HepG2 (cell line): ENCODE data around the gene ZFP14. TPM values are rescaled to one million over a fixed set of nuclear protein-coding genes. Genes with fewer than 3 reads are reported as not detected.

Experiments
- AHR ChIP-seq: IDR thresholded peaks from 2 replicates; pipeline ENCODE4 v1.6.1; 2018; ENCODE audit warnings: missing genetic modification reagents, missing compliant biosample characterization
- FUBP1 ChIP-seq: sonication (generic); formaldehyde crosslinking; IDR thresholded peaks from 2 replicates; pipeline ENCODE4 v1.5.1; 2020; ENCODE audit warnings: missing genetic modification reagents, mild to moderate bottlenecking, borderline replicate concordance
- GABPB1 ChIP-seq: IDR thresholded peaks from 2 replicates; pipeline ENCODE4 v1.6.1; 2016; ENCODE audit warnings: mild to moderate bottlenecking, missing genetic modification reagents, moderate library complexity, missing compliant biosample characterization
- GTF3A ChIP-seq: sonication (generic); formaldehyde crosslinking; conservative IDR thresholded peaks from 2 replicates; pipeline ENCODE4 v1.4.0; 2020; ENCODE audit warnings: mild to moderate bottlenecking, missing genetic modification reagents
- HDAC1 ChIP-seq: sonication (generic); formaldehyde crosslinking; IDR thresholded peaks from 2 replicates; pipeline ENCODE4 v1.5.1; 2020; ENCODE audit warnings: mild to moderate bottlenecking, missing genetic modification reagents
- HMGA1 ChIP-seq: sonication (generic); formaldehyde crosslinking; conservative IDR thresholded peaks from 2 replicates; pipeline ENCODE4 v1.4.0; 2020; ENCODE audit warnings: missing genetic modification reagents
- HOXA9 ChIP-seq: sonication (generic); formaldehyde crosslinking; IDR thresholded peaks from 2 replicates; pipeline ENCODE4 v1.8.1; 2022; ENCODE audit warnings: missing genetic modification reagents, mild to moderate bottlenecking, moderate library complexity, borderline replicate concordance
- KLF9 ChIP-seq: IDR thresholded peaks from 2 replicates; pipeline ENCODE4 v1.6.1; 2016; ENCODE audit warnings: low read depth
- MAF1 ChIP-seq: sonication (generic); formaldehyde crosslinking; IDR thresholded peaks from 2 replicates; pipeline ENCODE4 v1.5.0; 2020; ENCODE audit warnings: missing genetic modification reagents, borderline replicate concordance
- NFKB2 ChIP-seq: sonication (generic); formaldehyde crosslinking; IDR thresholded peaks from 2 replicates; pipeline ENCODE4 v1.4.0; 2020; ENCODE audit warnings: missing genetic modification reagents, borderline replicate concordance
- RBAK ChIP-seq: sonication (generic); formaldehyde crosslinking; IDR thresholded peaks from 2 replicates; pipeline ENCODE4 v1.5.1; 2020; ENCODE audit warnings: mild to moderate bottlenecking, missing genetic modification reagents
- SMARCE1 ChIP-seq: fragments of 450-650 bp; IDR thresholded peaks from 2 replicates; pipeline ENCODE4 v1.6.1; 2017; ENCODE audit warnings: borderline replicate concordance
- XBP1 ChIP-seq: sonication (generic); formaldehyde crosslinking; IDR thresholded peaks from 2 replicates; pipeline ENCODE4 v1.5.0; 2020; ENCODE audit warnings: missing genetic modification reagents
- ZNF225 ChIP-seq: sonication (generic); formaldehyde crosslinking; IDR thresholded peaks from 2 replicates; pipeline ENCODE4 v1.4.0; 2020; ENCODE audit warnings: mild to moderate bottlenecking, missing genetic modification reagents
- ZNF33A ChIP-seq: sonication (generic); formaldehyde crosslinking; IDR thresholded peaks from 2 replicates; pipeline ENCODE4 v1.5.1; 2020; ENCODE audit warnings: missing genetic modification reagents, mild to moderate bottlenecking, moderate library complexity, borderline replicate concordance
- ZNF746 ChIP-seq: sonication (generic); formaldehyde crosslinking; IDR thresholded peaks from 2 replicates; pipeline ENCODE4 v1.8.0; 2022; ENCODE audit warnings: mild to moderate bottlenecking, missing genetic modification reagents
- polyA plus RNA-seq, 8 experiments: library from polyadenylated mRNA; depleted of rRNA in 3 of 8; stranded (reverse) in 7 of 8; unstranded in 1 of 8; fragments of >200 nt; fragmentation: Illumina TruSeq in 4 of 8; extraction: Trizol in 4 of 8; gene quantifications; 2 replicates each; pipeline versions ENCODE4 v1.2.1 to v1.2.3, GENCODE V29; 2011 to 2016; ENCODE audit warnings: low read depth in 4 of 8, missing spikeins in 1 of 8, mixed read lengths in 1 of 8; ENCODE audit not compliant: insufficient read depth in 1 of 8
- total RNA-seq, 5 experiments: library from RNA; depleted of rRNA; stranded (reverse); fragments of >200 nt; fragmentation: Illumina TruSeq; extraction: Trizol; gene quantifications; 2 replicates each; pipeline ENCODE4 v1.2.3, GENCODE V29; 2016; ENCODE audit warnings: low read depth in 1 of 5
- TF ChIP-seq, protein P1 (sequence below): sonication (generic); formaldehyde crosslinking; IDR thresholded peaks from 2 replicates; pipeline ENCODE4 v1.4.0; 2020; ENCODE audit warnings: missing genetic modification reagents
- TF ChIP-seq, protein P2 (sequence below): sonication (generic); formaldehyde crosslinking; IDR thresholded peaks from 2 replicates; pipeline ENCODE4 v1.5.0; 2020; ENCODE audit warnings: missing genetic modification reagents
- TF ChIP-seq, protein P3 (sequence below): sonication (generic); formaldehyde crosslinking; IDR thresholded peaks from 2 replicates; pipeline ENCODE4 v1.5.0; 2020; ENCODE audit warnings: mild to moderate bottlenecking, missing genetic modification reagents, borderline replicate concordance
- TF ChIP-seq, protein P4 (sequence below): sonication (generic); formaldehyde crosslinking; IDR thresholded peaks from 2 replicates; pipeline ENCODE4 v1.5.0; 2020; ENCODE audit warnings: missing genetic modification reagents, mild to moderate bottlenecking, borderline replicate concordance

Gene ZFP14
- total and polyA plus RNA-seq, 2 of the 13 experiments (the other 11 are each of a cell fraction or from before 2014, with no cell fraction given): 2.0 to 5.0 TPM

GRCh38 chr19:36418287-36419001 lies 39.4 kb upstream of the ZFP14 start, which contains the start of gene ZFP82 (continued):
- peak; percentile 76; the same call in 1 of the 2 replicates for TF ChIP-seq GABPB1 (CRISPR knock-in tag)
- no peak for TF ChIP-seq KLF9 (CRISPR knock-in tag)
- no peak for TF ChIP-seq HMGA1 (CRISPR knock-in tag)
- TF ChIP-seq, protein P1, sequence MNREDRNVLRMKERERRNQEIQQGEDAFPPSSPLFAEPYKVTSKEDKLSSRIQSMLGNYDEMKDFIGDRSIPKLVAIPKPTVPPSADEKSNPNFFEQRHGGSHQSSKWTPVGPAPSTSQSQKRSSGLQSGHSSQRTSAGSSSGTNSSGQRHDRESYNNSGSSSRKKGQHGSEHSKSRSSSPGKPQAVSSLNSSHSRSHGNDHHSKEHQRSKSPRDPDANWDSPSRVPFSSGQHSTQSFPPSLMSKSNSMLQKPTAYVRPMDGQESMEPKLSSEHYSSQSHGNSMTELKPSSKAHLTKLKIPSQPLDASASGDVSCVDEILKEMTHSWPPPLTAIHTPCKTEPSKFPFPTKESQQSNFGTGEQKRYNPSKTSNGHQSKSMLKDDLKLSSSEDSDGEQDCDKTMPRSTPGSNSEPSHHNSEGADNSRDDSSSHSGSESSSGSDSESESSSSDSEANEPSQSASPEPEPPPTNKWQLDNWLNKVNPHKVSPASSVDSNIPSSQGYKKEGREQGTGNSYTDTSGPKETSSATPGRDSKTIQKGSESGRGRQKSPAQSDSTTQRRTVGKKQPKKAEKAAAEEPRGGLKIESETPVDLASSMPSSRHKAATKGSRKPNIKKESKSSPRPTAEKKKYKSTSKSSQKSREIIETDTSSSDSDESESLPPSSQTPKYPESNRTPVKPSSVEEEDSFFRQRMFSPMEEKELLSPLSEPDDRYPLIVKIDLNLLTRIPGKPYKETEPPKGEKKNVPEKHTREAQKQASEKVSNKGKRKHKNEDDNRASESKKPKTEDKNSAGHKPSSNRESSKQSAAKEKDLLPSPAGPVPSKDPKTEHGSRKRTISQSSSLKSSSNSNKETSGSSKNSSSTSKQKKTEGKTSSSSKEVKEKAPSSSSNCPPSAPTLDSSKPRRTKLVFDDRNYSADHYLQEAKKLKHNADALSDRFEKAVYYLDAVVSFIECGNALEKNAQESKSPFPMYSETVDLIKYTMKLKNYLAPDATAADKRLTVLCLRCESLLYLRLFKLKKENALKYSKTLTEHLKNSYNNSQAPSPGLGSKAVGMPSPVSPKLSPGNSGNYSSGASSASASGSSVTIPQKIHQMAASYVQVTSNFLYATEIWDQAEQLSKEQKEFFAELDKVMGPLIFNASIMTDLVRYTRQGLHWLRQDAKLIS (CRISPR knock-in tag): no peak
- TF ChIP-seq NFKB2 (CRISPR knock-in tag): no peak
- TF ChIP-seq, protein P2, sequence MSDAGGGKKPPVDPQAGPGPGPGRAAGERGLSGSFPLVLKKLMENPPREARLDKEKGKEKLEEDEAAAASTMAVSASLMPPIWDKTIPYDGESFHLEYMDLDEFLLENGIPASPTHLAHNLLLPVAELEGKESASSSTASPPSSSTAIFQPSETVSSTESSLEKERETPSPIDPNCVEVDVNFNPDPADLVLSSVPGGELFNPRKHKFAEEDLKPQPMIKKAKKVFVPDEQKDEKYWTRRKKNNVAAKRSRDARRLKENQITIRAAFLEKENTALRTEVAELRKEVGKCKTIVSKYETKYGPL: no peak
- TF ChIP-seq AHR (CRISPR knock-in tag): no peak
- TF ChIP-seq, protein P3, sequence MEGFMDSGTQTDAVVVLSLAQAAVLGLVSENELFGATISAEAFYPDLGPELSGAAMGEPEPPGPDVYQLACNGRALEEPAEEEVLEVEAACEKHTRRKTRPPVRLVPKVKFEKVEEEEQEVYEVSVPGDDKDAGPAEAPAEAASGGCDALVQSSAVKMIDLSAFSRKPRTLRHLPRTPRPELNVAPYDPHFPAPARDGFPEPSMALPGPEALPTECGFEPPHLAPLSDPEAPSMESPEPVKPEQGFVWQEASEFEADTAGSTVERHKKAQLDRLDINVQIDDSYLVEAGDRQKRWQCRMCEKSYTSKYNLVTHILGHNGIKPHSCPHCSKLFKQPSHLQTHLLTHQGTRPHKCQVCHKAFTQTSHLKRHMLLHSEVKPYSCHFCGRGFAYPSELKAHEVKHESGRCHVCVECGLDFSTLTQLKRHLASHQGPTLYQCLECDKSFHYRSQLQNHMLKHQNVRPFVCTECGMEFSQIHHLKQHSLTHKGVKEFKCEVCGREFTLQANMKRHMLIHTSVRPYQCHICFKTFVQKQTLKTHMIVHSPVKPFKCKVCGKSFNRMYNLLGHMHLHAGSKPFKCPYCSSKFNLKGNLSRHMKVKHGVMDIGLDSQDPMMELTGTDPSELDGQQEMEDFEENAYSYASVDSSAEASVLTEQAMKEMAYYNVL (CRISPR knock-in tag): no peak
- no peak for TF ChIP-seq ZNF33A (CRISPR knock-in tag)
- TF ChIP-seq RBAK (CRISPR knock-in tag): no peak
- TF ChIP-seq MAF1 (CRISPR knock-in tag): no peak
- TF ChIP-seq, protein P4, sequence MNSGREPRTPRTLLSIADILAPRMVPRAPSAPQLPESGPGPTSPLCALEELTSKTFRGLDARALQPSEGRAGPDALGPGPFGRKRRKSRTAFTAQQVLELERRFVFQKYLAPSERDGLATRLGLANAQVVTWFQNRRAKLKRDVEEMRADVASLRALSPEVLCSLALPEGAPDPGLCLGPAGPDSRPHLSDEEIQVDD (CRISPR knock-in tag): no peak
- no peak for TF ChIP-seq ZNF746
- peak; percentile 64; the same call in 1 of the 2 replicates for TF ChIP-seq ZNF225 (CRISPR knock-in tag)
- no peak for TF ChIP-seq XBP1 (CRISPR knock-in tag)
- TF ChIP-seq GTF3A (CRISPR knock-in tag): no peak
- TF ChIP-seq HDAC1: peak; percentile 59
- no peak for TF ChIP-seq SMARCE1
- TF ChIP-seq FUBP1 (CRISPR knock-in tag): no peak
- TF ChIP-seq HOXA9: no peak
